Activated CD8-positive, alpha-beta memory T cell treated with anti-CD3 and anti-CD28 coated beads for 24 hours (primary cell): Measurements from ENCODE around the gene S100A8.
A peak's percentile ranks its signal among the peaks of the same experiment; 100 is the strongest.
"Not testable (repeated sequence)": the region's sequence is repeated elsewhere in the genome, so short reads cannot be mapped to it uniquely, and the experiment has no call there.

Source experiments
- DNase-seq: peaks from one replicate; pipeline ENCODE4 v3.0.0-alpha.2; 2020

Gene S100A8

GRCh38 chr1:153415850-153416570 is 25.1 kb upstream of the S100A8 start, which contains the start of gene S100A7A:
Gene S100A7A (plus strand): TSS chr1:153416520. CDS start chr1:153418083, 1,563 bp downstream.
- no peak for DNase-seq

GRCh38 chr1:153413961-153414360 is 23.1 kb upstream of the S100A8 start:
- DNase-seq, result not testable (repeated sequence)

- DNase-seq, result not testable (repeated sequence)
Observed at GRCh38 chr1:153407274-153407673, 16.4 kb upstream of the S100A8 start.

GRCh38 chr1:153405825-153406599 is 15.1 kb upstream of the S100A8 start:
- peak; percentile 40 for DNase-seq

- DNase-seq, result peak; percentile 77
Observed at GRCh38 chr1:153404768-153405167, 13.9 kb upstream of the S100A8 start.

GRCh38 chr1:153404086-153404635 is 13.3 kb upstream of the S100A8 start:
- no peak for DNase-seq

- no peak for DNase-seq
Observed at GRCh38 chr1:153403421-153404085, 12.7 kb upstream of the S100A8 start.

GRCh38 chr1:153402226-153402625 is 11.4 kb upstream of the S100A8 start:
- DNase-seq, result no peak

GRCh38 chr1:153401461-153401860 is 10.6 kb upstream of the S100A8 start:
- no peak for DNase-seq

GRCh38 chr1:153400244-153400643 is 9.4 kb upstream of the S100A8 start:
- no peak for DNase-seq

GRCh38 chr1:153399401-153400055 is 8.7 kb upstream of the S100A8 start:
- DNase-seq, result no peak

GRCh38 chr1:153397924-153398651 is 7.2 kb upstream of the S100A8 start:
- DNase-seq, result no peak

- no peak for DNase-seq
Observed at GRCh38 chr1:153397051-153397923, 6.4 kb upstream of the S100A8 start.

GRCh38 chr1:153396461-153396860 is 5.6 kb upstream of the S100A8 start:
- DNase-seq, result no peak

GRCh38 chr1:153395776-153396175 is 4.9 kb upstream of the S100A8 start:
- DNase-seq, result no peak

GRCh38 chr1:153395136-153395685 is 4.3 kb upstream of the S100A8 start:
- no peak for DNase-seq

- no peak for DNase-seq
Observed at GRCh38 chr1:153394391-153394790, 3.5 kb upstream of the S100A8 start.

GRCh38 chr1:153393926-153394325 is 3.1 kb upstream of the S100A8 start:
- DNase-seq, result no peak

- DNase-seq, result no peak
Observed at GRCh38 chr1:153392822-153393221, 1.9 kb upstream of the S100A8 start.

- DNase-seq, result no peak
Observed at GRCh38 chr1:153392258-153392657, 1.4 kb upstream of the S100A8 start.
